ENCODE measurements around the gene HOGA1.
A peak's percentile ranks its signal among the peaks of the same experiment; 100 is the strongest.

The HOGA1 gene

GRCh38 chr10:97632949-97633884, 49.0 kb downstream of the HOGA1 start, which contains the start of gene MORN4:
Gene MORN4, minus strand, starts transcription at chr10:97633500. Its CDS starts 13,847 bp downstream, at chr10:97619653.
- peak; percentile 39; the same call in 1 of the 2 replicates for TF ChIP-seq SIN3A (IDR thresholded peaks at IDR 0.05; ENCODE audit: borderline replicate concordance, insufficient read depth, low read length)
- no peak for TF ChIP-seq TAF1 (IDR thresholded peaks at IDR 0.05; ENCODE audit: borderline replicate concordance, insufficient read depth, low read length)

GRCh38 chr10:97633921-97634320, 49.7 kb downstream of the HOGA1 start:
- TF ChIP-seq TAF1 (IDR thresholded peaks at IDR 0.05; ENCODE audit: borderline replicate concordance, insufficient read depth, low read length) (no peak), SIN3A (IDR thresholded peaks at IDR 0.05; ENCODE audit: borderline replicate concordance, insufficient read depth, low read length) (no peak), POLR2AphosphoS5 (IDR thresholded peaks at IDR 0.05; ENCODE audit: low read depth, low read length) (no peak), FOXP2 (optimal IDR thresholded peaks at IDR 0.05; ENCODE audit: borderline replicate concordance, extremely low read depth, extremely low read length, insufficient read depth) (no peak)
- TF ChIP-seq, protein P1, sequence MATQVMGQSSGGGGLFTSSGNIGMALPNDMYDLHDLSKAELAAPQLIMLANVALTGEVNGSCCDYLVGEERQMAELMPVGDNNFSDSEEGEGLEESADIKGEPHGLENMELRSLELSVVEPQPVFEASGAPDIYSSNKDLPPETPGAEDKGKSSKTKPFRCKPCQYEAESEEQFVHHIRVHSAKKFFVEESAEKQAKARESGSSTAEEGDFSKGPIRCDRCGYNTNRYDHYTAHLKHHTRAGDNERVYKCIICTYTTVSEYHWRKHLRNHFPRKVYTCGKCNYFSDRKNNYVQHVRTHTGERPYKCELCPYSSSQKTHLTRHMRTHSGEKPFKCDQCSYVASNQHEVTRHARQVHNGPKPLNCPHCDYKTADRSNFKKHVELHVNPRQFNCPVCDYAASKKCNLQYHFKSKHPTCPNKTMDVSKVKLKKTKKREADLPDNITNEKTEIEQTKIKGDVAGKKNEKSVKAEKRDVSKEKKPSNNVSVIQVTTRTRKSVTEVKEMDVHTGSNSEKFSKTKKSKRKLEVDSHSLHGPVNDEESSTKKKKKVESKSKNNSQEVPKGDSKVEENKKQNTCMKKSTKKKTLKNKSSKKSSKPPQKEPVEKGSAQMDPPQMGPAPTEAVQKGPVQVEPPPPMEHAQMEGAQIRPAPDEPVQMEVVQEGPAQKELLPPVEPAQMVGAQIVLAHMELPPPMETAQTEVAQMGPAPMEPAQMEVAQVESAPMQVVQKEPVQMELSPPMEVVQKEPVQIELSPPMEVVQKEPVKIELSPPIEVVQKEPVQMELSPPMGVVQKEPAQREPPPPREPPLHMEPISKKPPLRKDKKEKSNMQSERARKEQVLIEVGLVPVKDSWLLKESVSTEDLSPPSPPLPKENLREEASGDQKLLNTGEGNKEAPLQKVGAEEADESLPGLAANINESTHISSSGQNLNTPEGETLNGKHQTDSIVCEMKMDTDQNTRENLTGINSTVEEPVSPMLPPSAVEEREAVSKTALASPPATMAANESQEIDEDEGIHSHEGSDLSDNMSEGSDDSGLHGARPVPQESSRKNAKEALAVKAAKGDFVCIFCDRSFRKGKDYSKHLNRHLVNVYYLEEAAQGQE (IDR thresholded peaks at IDR 0.05; ENCODE audit: insufficient read depth in 1 of 2, low read depth in 2 of 2, low read length in 2 of 2) = no peak

GRCh38 chr10:97635577-97635976, 51.4 kb downstream of the HOGA1 start:
- TF ChIP-seq, protein P1 (IDR thresholded peaks at IDR 0.05; ENCODE audit: insufficient read depth in 1 of 2, low read depth in 2 of 2, low read length in 2 of 2) = no peak
- TF ChIP-seq TAF1 (IDR thresholded peaks at IDR 0.05; ENCODE audit: borderline replicate concordance, insufficient read depth, low read length) = no peak
- TF ChIP-seq FOXP2 (optimal IDR thresholded peaks at IDR 0.05; ENCODE audit: borderline replicate concordance, extremely low read depth, extremely low read length, insufficient read depth) = no peak
- no peak for TF ChIP-seq SIN3A (IDR thresholded peaks at IDR 0.05; ENCODE audit: borderline replicate concordance, insufficient read depth, low read length)
- no peak for TF ChIP-seq POLR2AphosphoS5 (IDR thresholded peaks at IDR 0.05; ENCODE audit: low read depth, low read length)

- TF ChIP-seq TAF1 (IDR thresholded peaks at IDR 0.05; ENCODE audit: borderline replicate concordance, insufficient read depth, low read length) = peak; percentile 66; the same call in 1 of the 2 replicates
- TF ChIP-seq POLR2AphosphoS5 (IDR thresholded peaks at IDR 0.05; ENCODE audit: low read depth, low read length) = 0 out of 2 replicates have a peak, but pooled peaks have one; percentile 54
- TF ChIP-seq FOXP2 (optimal IDR thresholded peaks at IDR 0.05; ENCODE audit: borderline replicate concordance, extremely low read depth, extremely low read length, insufficient read depth) = peak; percentile 99
- TF ChIP-seq, protein P1 (IDR thresholded peaks at IDR 0.05; ENCODE audit: insufficient read depth in 1 of 2, low read depth in 2 of 2, low read length in 2 of 2) = 0 out of 4 replicates have a peak, but pooled peaks of 1 of the 2 experiments have one; percentile 16
- TF ChIP-seq SIN3A (IDR thresholded peaks at IDR 0.05; ENCODE audit: borderline replicate concordance, insufficient read depth, low read length) = peak; percentile 49; the same call in 1 of the 2 replicates
Observed at GRCh38 chr10:97640174-97640867, 56.1 kb downstream of the HOGA1 start, which contains the start of gene PI4K2A. Gene PI4K2A, plus strand, starts transcription at chr10:97640671. Its CDS starts 72 bp downstream, at chr10:97640743.

All from PFSK-1 (cell line).